Stimulated activated CD4-positive, alpha-beta T cell treated with anti-CD3 and anti-CD28 coated beads, Interleukin-15, amount 100 ng/mL, for 24 hours (primary cell): ENCODE data around the gene EYS.

Experiments used
- DNase-seq: peaks from one replicate; pipeline ENCODE4 v3.0.0-alpha.2; 2020

EYS gene

DNA sequence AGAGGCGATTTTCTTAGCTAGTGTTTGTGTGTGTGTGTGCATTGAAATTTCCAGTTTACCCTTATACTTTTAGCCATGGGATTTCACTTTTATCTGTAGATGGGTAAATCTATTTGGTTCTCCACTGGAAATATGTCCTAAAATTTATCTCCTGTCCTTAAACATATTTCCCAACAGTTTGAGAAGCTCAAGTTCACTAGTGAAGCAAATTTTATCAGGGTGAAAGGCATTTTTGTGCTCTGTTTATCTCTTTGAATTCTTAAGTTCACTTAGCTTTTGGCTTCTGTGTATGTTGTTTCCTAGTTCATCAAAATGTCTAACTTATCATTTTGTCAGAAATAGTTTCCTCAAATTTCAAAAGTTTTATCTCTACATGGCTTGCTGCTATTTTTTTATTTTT, 1509.8 kb downstream of the EYS start:
- DNase-seq = no peak

DNA sequence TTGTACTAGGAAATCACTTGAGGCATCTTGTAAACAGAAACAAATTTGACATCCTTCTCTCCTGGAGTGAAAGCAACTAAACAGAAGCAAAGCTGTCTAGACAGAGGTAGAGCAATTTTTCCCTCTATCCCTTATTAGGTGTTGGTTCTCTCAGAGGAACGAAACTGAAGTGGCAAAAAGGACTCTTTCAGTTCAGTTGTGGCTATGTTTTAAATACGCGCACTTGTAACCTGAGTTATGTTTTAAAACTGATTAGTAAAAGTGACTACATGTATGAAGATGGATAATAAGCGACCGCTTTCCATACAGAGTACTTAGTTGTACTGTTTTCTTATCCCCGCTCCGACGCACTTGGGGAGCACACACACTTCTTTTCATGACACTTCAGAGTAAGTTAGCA, 1520.4 kb downstream of the EYS start:
- DNase-seq = no peak

DNA sequence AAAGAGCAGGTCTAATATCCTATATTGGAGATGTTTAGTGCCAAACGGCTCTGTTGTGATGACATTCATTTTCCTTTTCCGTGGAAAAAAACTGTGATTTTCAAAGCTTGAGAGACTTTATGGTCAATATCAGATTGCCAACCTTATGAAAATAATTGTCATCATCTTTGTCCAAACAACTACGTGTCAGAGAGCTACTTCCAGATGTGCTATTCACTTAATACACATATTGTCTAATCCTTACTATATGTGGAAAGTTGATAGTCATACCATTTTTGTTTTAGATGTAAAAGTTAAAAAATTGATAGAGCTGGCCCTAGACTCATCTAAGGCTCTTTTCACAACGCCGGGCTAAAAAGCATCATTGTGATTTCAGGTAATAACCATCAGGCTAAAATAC, 1521.4 kb downstream of the EYS start:
- DNase-seq = no peak

DNA sequence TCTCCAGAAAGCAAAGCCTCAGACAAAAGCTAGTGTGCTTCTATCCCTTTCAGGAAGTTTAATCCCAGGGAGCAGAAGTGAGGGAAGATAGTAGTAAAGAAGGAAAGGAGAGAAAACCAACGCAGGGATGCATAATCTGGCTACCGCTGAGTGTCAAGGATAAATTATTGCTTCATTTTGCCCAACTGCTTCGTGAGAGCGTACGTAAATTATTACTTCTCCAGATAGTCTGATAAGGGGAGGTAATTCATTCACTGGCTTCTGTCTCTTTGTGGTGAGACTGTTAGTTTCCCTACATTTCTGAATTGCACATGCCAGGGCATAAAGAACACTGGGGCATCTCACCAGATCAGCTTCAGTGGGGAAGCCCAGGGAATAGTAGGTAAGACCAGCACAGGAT, 1531.7 kb downstream of the EYS start:
- no peak for DNase-seq

DNA sequence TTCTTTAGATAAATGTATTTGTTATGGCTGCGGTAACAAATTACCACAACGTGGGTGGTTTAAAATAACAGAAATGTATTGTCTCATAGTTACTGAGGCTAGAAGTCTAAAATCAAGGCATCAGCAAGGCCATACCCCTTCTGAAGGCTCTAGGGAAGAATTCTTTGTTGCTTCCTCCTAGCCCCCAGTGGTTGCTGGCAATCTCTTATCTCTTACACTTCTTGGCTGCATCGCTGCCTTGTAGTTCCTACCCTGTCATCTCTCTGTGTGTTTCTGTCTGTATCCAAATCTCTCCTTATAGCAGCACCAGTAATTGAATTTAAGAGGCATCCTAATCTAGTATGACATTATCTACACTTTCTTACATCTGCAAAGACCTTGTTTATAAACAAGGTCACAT, 1536.7 kb downstream of the EYS start:
- DNase-seq = no peak

DNA sequence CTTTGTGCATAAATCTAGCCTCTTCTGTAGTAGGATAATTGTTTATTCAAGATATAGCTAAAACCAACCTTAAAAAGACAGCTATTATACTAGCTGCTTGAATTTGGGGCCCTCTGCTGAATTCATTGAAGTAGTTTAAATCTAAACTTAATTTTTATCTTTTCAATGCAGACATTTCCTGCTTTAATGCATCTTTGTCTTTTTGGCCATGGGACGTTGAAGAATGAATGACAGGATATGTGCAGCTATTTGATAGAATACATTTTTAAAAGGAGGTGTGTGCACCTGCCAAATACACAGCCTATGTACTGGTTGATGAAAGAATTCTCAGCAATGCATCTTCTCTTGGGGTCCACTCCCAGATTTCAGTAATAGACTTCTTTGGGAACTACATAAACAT, 1546.5 kb downstream of the EYS start:
- no peak for DNase-seq

DNA sequence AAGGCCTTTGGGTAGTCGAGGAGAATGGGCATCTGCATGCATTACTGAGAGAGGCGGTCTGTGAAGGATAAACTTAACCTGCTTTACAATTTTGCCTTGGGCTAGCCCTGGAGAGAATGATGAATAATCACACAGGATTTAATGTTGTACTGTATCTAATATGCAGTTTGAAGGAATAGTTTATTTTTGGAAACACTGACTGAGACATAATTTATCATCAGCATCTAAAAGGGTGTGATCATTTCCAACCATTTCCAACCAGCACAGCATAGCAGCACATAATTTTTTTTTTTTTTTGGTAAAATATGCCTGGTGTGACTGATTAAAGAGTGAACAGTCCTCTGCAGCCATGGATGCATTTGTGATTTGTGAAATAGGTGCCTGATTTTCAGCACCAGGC, 1552.0 kb downstream of the EYS start:
- no peak for DNase-seq

DNA sequence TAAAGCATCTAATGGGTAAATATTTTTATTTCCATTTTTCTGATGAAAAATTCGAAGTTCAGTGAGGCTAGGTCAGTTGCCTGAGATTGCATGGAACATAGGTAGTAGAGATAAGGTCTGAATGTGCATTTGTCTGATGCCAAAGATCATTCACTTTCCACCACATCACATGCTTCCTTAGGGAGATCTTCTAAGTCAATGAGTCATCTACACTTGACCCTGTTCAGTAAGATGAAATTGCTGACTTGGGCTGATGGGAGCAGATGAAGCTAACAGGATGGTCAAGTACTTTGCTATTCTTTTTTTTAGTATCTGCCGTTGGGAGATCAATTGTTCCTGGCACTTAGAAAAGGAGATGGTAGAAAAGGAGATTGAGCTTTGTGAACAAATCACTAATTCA, 1560.2 kb downstream of the EYS start:
- DNase-seq = no peak

DNA sequence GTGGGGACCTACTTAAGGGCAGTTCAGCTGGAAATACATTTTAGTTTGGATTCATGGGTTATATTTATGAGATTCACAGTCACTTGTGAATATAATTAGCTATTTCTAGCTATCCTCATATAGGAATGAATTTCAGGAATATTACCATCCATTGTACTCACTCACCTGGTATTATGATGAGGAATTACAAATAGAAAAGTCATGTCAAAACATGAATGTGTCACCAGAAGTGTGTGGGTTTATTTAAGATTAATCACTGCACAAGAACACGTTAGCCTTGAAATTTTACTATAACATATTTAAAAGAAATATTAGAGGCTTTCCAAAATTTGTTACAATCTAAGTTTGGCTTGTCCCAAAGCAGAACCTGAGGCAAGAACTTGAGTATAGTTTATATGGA, 1560.9 kb downstream of the EYS start:
- no peak for DNase-seq

DNA sequence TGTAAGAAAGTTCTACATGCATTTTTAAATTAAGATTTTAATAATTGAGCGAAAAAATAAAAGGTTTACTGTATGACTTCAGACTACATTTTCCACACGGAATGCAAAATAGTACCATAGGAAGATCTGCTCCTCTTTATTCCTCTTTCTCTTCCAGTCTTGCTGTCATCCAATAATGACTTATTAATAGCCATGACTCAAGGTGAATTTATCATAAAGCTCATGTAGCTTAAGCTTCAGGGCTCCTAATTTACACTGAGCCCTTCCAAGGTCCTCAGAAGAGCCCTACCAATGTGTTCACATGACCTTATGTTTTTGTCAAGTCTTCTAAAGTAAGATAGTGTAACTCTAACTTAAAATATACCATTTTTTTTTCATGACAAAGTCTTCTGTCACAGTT, 1561.4 kb downstream of the EYS start:
- DNase-seq = no peak

DNA sequence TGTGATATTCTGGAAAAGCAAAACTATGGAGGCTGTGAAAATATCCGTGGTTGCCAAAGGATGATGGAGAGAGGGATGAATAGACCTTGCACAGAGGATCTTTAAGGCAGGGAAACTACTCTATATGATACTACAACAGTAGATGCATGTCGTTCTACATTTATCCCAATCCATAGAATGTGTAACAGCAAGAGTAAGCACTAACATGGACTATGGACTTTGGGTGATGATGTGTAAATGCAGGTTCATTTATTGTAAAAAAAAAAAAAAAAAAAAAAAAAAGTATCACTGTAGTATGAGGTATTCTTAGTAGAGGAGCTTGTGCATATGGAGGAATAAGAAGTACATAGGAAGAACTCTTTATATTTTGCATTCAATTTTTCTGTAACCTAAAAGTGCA, 1563.9 kb downstream of the EYS start:
- DNase-seq = no peak

DNA sequence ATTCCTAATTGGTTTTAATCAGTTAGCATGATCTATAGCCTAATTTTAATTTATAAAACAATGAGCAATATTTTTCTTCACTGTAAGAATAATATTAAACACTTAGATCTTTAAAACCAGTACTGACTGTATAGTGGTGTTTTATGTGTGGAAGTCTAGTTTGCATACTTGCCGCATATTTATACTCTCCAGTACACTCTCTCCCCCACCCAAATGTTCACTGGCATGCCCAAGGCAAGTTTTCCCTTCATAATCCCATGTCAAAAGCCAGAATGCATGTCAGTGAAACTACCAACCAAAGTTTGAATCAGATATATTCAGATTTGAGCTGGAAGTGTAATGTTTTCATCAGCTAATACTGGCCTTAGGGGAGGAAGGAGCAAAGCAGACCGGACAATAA, 1565.3 kb downstream of the EYS start:
- no peak for DNase-seq

DNA sequence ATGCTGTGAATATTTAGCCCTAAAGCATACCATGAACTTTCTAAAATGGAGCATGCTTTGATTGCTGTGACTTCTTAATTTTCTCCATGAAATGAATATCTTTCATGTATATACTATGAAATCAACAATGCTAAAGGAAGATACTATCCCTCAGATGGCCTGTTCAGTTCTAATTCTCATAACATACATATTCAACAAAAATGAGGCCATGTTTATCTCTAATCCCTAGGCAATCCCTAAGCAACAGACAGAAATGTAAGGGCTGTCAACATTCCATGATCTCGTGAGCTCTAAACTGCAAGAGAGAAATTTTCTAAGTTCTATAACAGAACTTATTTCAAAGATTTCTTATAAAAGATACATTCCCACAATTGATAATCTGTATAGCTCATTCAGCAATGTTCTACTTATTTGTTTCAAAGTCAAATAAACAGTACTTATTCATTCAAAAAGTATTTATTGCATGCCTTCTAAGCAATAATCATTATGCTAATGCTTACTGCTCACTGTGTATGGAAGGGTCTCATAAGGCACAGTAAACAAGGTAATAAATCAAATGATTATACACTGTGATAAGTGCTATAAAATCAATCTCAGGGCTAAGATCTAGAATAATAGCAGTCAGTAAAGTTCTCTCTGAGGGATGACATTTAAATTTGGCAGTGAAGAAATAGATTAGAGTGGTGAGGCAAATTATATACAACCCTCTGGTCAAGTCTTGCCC, 1578.6 kb downstream of the EYS start:
- DNase-seq = no peak

DNA sequence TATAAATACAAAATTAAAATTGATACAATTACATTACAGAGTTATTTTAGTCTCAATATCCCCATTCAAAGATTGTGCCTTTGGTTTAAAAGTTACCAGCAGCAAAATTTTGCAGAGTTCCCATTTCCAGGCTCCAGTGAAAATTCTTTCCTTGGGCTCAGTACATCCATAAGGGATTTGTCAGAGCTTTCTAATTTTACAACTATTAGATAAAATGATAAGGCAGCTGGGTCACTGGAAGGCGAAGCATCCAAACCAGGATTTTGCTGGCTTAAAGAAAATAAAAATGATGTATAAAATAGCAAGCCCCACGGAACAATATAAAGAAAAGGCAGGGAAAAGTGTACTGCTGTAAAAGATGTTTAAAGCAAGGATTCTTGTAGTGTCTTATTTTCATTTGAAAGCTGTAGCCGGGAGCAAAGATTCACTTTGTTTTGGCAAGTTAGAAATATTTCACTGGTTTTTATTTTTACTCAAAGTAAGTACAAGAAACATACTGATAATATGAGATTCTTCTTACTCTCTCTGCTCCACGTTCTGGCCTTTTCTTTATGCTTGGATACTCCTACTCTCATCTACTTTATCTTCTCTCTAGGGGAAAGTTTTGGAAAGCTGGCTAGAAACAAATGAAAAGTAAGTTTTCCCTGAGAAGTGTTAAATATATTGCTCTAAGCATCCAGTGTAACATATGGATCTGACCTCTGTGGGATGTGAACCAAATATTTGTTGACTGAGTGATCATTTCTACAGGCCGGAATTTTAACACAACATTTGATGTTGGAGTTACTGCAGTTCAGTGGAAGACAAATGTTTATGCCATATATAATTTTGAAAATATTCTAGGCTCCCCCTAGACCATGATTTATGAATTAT, 1583.0 kb downstream of the EYS start:
- no peak for DNase-seq

DNA sequence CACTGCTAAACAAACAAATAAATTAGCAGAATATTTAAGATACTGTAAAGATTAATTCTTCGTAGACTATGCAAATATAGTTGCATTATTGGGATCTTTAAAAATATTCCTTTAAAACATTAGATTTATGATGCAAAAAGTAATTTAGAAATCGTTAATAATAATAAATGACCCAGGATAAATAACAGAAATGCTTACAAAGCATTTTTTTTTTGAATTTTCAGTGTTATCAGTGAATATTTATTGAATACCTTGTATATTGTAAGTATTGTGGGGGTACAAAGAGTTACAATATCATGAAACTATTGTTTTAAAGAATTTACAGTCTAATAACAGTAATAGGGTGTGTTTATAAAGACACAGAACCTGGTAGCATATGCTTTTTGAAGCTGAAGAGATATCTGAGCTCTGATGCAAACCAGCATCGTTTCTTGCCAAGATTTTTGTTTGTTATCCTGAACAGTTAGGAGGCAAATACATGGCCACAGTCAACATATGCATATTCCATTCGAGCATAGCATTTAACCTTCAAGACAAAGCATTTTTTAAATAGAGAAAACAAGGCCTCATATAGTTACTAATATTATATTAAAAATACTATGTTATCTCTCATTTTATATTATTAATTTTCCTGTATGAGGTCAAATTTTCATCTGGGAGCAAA, 1584.2 kb downstream of the EYS start:
- DNase-seq = no peak

DNA sequence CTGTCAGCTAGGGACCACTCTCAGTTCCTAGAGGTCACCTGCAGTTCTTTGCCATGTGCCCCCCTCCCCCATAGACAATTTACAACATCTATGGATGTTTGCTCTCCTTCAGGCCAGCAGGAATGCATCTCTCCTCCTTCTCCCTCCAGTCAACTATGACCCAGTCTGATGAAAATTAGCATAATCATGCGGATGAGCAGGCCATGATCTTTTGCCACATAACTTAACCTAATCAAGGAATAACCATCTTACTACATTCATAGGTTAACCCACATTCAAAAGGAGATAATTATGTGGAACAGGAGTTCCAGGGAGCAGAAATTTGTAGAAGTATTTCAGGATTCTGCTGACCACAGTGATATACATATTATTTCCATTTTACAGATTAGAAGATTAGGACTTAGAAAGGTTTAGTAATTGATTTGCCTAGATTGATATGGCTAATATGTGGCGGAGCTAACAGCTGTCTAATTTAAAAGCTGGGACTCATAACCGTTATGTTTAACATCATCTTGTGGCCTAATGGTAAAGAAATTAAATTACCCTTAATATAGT, 1585.9 kb downstream of the EYS start:
- no peak for DNase-seq

DNA sequence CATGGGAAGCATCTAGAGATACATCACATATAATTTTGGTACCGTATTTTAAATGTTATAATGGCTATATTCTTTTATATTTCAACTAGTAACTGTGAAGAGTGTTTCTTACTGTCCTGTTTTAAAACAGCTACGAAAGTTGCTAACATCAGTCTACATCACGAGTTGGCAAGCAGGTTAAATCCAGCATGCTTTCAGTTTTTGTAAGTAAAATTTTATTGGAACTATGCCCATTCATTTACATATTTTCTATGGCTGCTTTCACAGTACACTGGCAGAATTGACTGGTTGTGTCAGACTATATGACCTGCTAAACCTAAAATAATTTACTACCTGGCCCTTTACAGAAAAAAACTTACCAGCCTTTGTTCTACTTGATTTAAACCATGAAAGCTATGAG, 1593.3 kb downstream of the EYS start:
- no peak for DNase-seq

DNA sequence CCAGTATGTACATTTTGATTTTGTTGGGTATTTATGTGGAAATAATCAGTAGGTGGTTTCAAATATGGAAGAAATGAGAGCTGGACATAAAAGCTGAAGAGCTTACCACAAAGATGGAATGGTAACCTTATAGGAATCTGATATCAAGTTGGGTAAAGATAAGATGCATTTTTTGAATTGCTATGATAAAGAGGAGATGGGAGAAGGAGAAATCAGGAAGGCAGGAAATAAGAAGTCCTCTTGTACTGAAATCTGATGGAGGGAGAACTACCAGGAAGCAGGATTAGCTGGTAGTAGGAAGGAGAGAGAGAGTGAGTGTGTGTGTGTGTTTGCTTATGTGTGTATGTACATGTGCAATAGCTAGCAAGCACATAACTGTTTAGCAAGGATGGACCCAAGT, 1603.0 kb downstream of the EYS start:
- no peak for DNase-seq

DNA sequence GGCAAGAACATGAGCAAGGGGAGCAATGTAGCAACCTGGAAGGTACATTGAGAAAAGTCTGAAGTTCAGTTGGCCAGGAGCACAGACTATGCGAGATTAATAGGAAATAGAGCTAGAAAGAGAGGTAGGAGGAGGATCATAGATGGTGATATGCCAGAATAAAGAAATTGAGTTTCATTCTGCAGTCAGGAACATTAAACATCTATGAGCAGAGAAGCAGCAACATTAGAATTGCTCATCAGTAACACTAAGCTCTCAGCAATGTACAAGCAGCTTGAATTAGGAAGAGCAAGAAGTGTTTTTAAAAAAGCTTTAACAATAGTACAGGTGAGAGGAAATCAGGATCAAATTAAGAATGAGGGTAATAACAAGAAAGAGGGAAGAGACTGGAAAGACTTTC, 1603.5 kb downstream of the EYS start:
- DNase-seq = no peak

DNA sequence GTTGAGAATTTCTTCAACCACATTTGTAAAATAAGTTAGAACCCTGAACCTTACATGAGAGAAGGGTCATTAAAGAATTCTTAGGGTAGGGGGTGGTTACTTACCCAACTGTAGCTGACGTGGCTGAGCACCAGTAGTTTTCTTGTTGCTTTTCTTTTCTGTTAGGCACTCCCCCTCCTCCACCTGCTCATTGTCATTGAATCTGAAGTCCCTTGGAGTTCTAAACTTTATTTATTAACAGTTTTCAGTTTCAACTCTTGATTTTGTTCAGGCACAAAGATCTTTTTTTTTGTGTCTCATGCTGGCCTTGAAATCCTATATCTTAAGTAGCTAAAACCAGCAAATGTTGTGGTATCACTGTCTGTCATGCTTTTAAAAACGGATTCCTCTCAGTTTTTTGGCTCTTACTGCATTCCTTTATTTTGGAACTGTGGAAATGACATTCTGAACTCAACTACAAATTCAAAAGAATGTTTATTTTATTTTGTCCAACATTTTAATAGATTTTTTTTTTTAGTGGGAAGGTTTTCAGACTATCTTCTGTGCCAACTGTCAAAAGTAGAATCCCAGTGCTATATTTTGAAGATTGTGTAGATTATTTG, 1606.2 kb downstream of the EYS start:
- DNase-seq = no peak

DNA sequence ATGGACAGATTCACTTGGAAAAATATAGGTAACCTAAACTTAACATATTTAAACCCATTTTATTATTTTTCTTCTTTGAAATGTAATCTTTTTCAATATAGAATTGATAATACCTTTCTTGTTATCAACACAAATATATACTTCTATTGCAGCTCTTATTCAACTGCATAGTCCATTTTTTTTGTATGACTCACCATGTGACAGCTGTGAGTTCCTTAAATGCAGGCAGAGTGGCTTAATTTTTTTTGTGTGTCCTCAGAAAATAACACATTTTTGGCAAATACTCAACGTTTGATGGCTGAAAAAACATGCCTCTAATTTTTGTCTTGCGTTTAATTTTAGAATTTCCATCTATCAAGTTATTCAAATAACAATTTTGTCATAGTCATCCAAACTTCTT, 1616.7 kb downstream of the EYS start:
- no peak for DNase-seq

DNA sequence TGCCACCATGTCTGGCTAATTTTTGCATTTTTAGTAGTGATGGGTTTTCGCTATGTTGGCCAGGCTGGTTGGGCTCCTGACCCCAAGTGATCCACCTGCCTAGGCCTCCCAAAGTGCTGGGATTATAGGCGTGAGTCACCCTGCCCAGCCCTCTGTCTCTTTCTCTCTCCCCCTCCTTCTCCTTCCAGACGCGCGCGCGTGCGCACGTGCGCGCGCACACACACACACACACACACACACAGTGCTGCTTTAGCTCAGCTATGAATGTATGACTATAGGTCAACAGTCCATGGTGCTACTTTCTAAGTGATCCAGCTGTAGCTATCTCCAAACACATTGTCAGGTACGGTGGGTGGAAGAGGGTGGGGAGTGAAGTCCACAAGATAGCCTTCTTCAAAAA, 1621.9 kb downstream of the EYS start:
- DNase-seq = no peak

DNA sequence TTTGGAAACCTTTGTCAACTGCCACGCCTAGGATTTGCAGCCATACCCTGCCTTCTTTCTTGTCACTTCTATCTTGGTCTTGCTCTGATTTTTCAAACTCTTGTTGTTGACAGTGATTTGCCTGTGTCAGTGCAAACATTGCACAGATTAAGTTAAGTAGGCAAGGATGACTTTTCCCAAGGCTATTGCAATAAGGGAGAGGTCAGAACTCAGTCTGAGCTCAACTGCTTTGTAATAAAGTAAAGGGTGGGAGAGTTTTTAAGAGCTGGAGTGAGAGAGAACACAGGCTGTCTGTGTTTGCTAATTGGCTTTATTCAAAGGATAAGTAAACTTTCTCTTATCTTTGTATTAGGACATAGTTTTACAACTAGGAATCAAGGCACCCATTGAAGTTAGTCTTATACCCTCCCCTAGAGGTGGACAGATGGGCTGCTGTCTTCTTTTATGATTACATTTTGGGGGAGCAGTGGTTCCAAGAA, 1622.8 kb downstream of the EYS start:
- DNase-seq = no peak
